ENCODE results near the gene FBXO10.

DNA sequence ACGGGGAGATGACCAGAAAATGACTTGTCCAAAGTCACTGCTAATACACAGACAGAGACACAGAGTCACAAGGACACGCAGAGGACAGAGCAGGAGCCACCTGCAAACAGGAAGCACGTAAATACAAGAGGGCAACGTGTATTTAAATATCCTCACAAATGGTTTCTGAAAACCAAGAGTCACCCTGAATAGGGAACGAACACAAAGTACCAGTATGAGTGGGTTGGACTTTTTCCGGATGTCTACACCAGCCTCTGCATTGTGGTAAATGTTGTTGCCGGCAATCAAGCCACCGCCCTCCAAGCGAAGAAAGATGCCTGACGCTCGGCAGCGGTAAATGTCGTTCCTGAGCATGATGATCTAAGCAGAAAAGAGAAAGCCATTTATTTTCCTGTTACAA lies 44.5 kb downstream of the FBXO10 start:
- TF ChIP-seq, protein P1, sequence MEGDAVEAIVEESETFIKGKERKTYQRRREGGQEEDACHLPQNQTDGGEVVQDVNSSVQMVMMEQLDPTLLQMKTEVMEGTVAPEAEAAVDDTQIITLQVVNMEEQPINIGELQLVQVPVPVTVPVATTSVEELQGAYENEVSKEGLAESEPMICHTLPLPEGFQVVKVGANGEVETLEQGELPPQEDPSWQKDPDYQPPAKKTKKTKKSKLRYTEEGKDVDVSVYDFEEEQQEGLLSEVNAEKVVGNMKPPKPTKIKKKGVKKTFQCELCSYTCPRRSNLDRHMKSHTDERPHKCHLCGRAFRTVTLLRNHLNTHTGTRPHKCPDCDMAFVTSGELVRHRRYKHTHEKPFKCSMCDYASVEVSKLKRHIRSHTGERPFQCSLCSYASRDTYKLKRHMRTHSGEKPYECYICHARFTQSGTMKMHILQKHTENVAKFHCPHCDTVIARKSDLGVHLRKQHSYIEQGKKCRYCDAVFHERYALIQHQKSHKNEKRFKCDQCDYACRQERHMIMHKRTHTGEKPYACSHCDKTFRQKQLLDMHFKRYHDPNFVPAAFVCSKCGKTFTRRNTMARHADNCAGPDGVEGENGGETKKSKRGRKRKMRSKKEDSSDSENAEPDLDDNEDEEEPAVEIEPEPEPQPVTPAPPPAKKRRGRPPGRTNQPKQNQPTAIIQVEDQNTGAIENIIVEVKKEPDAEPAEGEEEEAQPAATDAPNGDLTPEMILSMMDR (IDR thresholded peaks at IDR 0.05; ENCODE audit: control extremely low read depth in 1 of 3, insufficient read depth in 1 of 3, low read depth in 1 of 3, low read length in 3 of 3) = no peak
- no peak for TF ChIP-seq POLR2A (IDR thresholded peaks at IDR 0.05; ENCODE audit: control extremely low read depth in 1 of 2, low read depth in 2 of 2, low read length in 2 of 2)
- no peak for TF ChIP-seq EP300 (IDR thresholded peaks at IDR 0.05; ENCODE audit: borderline replicate concordance in 1 of 2, low read depth in 2 of 2, low read length in 2 of 2)
- TF ChIP-seq TAF1 (IDR thresholded peaks at IDR 0.05; ENCODE audit: low read depth, low read length) = no peak
- no peak for TF ChIP-seq POLR2AphosphoS5 (IDR thresholded peaks at IDR 0.05; ENCODE audit: low read depth, low read length)
